ENCODE measurements around the gene RNASE11. TPM values are rescaled to one million over a fixed set of nuclear protein-coding genes. Genes with fewer than 3 reads are reported as not detected.

The RNASE11 gene
- total and polyA plus RNA-seq, 9 of the 15 experiments (the other 6 are each of a cell fraction or from before 2014, with no cell fraction given) = 0.16 to 0.29 (median 0.22) TPM; not detected in 6

- peak; percentile 96 for TF ChIP-seq DEAF1 (CRISPR knock-in tag; IDR thresholded peaks at IDR 0.05)
- TF ChIP-seq NCOA1 (IDR thresholded peaks at IDR 0.05; ENCODE audit: low read depth) = no peak
- TF ChIP-seq CAMTA2 (CRISPR knock-in tag; conservative IDR thresholded peaks at IDR 0.05) = no peak
- TF ChIP-seq TCFL5 (CRISPR knock-in tag; conservative IDR thresholded peaks at IDR 0.05) = no peak
- no peak for TF ChIP-seq FOXA1 (IDR thresholded peaks at IDR 0.05; ENCODE audit: borderline replicate concordance)
- no peak for TF ChIP-seq EGR1 (conservative IDR thresholded peaks at IDR 0.05)
- TF ChIP-seq HNRNPH1 (optimal IDR thresholded peaks at IDR 0.05; ENCODE audit: low read depth, low read length) = no peak
- TF ChIP-seq COPS2 (conservative IDR thresholded peaks at IDR 0.05) = no peak
- no peak for TF ChIP-seq ZNF644 (tag; IDR thresholded peaks at IDR 0.05; ENCODE audit: low read depth)
- TF ChIP-seq ARID3B (CRISPR knock-in tag; IDR thresholded peaks at IDR 0.05; ENCODE audit: borderline replicate concordance) = no peak
- no peak for TF ChIP-seq ZNF165 (CRISPR knock-in tag; IDR thresholded peaks at IDR 0.05; ENCODE audit: borderline replicate concordance)
- TF ChIP-seq ZFP91 (CRISPR knock-in tag; IDR thresholded peaks at IDR 0.05) = no peak
- TF ChIP-seq TCF7 (IDR thresholded peaks at IDR 0.05; ENCODE audit: borderline replicate concordance) = no peak
- peak; percentile 58 for TF ChIP-seq CTCFL (IDR thresholded peaks at IDR 0.05; ENCODE audit: borderline replicate concordance, insufficient read depth, low read depth, low read length, poor library complexity, severe bottlenecking)
- no peak for TF ChIP-seq MBD1 (CRISPR knock-in tag; IDR thresholded peaks at IDR 0.05)
- TF ChIP-seq CXXC5 (CRISPR knock-in tag; IDR thresholded peaks at IDR 0.05) = 0 out of 2 replicates have a peak, but pooled peaks have one; percentile 29
- TF ChIP-seq ETV6 (IDR thresholded peaks at IDR 0.05; ENCODE audit: borderline replicate concordance in 1 of 2, low read depth in 2 of 2, low read length in 1 of 2) = no peak
- TF ChIP-seq ETV6 (CRISPR knock-in tag; IDR thresholded peaks at IDR 0.05; ENCODE audit: borderline replicate concordance) = no peak
- TF ChIP-seq PHF8 (IDR thresholded peaks at IDR 0.05; ENCODE audit: borderline replicate concordance, low read length) = peak; percentile 26; the same call in 1 of the 2 replicates
These were observed 21.6 kb upstream of the RNASE11 start (continued) for GRCh38 chr14:20609215-20610001.

Measured in K562 (cell line).